ENCODE data around the gene MDM1. TPM values are rescaled to one million over a fixed set of nuclear protein-coding genes. Genes with fewer than 3 reads are reported as not detected.

MDM1 gene
- 4.0 to 7.6 TPM (median 7.3 TPM) in 5 replicates for total RNA-seq (2022; extraction: Qiagen RNA extraction; ENCODE audit: low read depth)

GRCh38 chr12:68331869-68332727 is at the start of gene MDM1:
Gene MDM1 (minus strand): TSS chr12:68332362. CDS start chr12:68332245, 117 bp downstream.

GRCh38 chr12:68253504-68253903 is 78.7 kb downstream of the MDM1 start, which contains the start of gene IL22:
Gene IL22 (minus strand): TSS chr12:68253604. CDS start chr12:68253448, 156 bp downstream.

Other genes starting within 250 kb of the MDM1 start
- gene IFNG, start 172.6 kb downstream of the MDM1 start, total RNA-seq (2022; extraction: Qiagen RNA extraction; ENCODE audit: low read depth) = not detected in 5 replicates
- not detected in 5 replicates for gene IL26, start 106.6 kb downstream of the MDM1 start, total RNA-seq (2022; extraction: Qiagen RNA extraction; ENCODE audit: low read depth)
- not detected in 5 replicates for gene IL22, start 78.8 kb downstream of the MDM1 start, total RNA-seq (2022; extraction: Qiagen RNA extraction; ENCODE audit: low read depth)

All from A549 treated with ZK216348 at 1 μM for 4 hours (cell line).